Glutamatergic neuron (in vitro differentiated cells): ENCODE results near the gene EHD3. TPM values are rescaled to one million over a fixed set of nuclear protein-coding genes. Genes with fewer than 3 reads are reported as not detected.

Experiments used
- DNase-seq: peaks from one replicate; pipeline ENCODE4 v3.0.0; 2022
- H3K27ac Mint-ChIP-seq: one replicate; pipeline ENCODE4 v1.8.0; 2020; ENCODE audit warnings: mild to moderate bottlenecking, mixed read lengths, inconsistent platforms; ENCODE audit not compliant: unreplicated experiment
- H3K27me3 Mint-ChIP-seq: one replicate; pipeline ENCODE4 v1.8.0; 2020; ENCODE audit warnings: mild to moderate bottlenecking, moderate library complexity, mixed read lengths, inconsistent platforms; ENCODE audit not compliant: unreplicated experiment
- H3K36me3 Mint-ChIP-seq: one replicate; pipeline ENCODE4 v1.8.0; 2020; ENCODE audit warnings: mild to moderate bottlenecking, mixed read lengths, inconsistent platforms; ENCODE audit not compliant: unreplicated experiment
- H3K4me1 Mint-ChIP-seq: one replicate; pipeline ENCODE4 v1.8.0; 2020; ENCODE audit warnings: mild to moderate bottlenecking, low read depth, mixed read lengths, inconsistent platforms; ENCODE audit not compliant: unreplicated experiment
- H3K4me3 Mint-ChIP-seq: one replicate; pipeline ENCODE4 v1.8.0; 2020; ENCODE audit warnings: mild to moderate bottlenecking, mixed read lengths, inconsistent platforms; ENCODE audit not compliant: unreplicated experiment
- H3K9me3 Mint-ChIP-seq: one replicate; pipeline ENCODE4 v1.8.0; 2020; ENCODE audit warnings: mild to moderate bottlenecking, moderate library complexity, mixed read lengths, inconsistent platforms; ENCODE audit not compliant: unreplicated experiment
- total RNA-seq: library from RNA; stranded (reverse); fragmentation: NEBNext Ultra II Directional; extraction: Animal tissue kit (Norgen Biotek cat#: 25700); gene quantifications from one replicate; pipeline ENCODE4 v1.2.1, GENCODE V29; 2021; ENCODE audit not compliant: unreplicated experiment
- TF ChIP-seq, protein P1 (sequence below): fragments of 200-600 bp; sonication (generic); IDR thresholded peaks from one replicate; pipeline ENCODE4 v1.5.0; 2021; ENCODE audit not compliant: partially characterized antibody, unreplicated experiment

The EHD3 gene
- total RNA-seq, 1 donor from 2014 or later = 11.5 TPM

DNA sequence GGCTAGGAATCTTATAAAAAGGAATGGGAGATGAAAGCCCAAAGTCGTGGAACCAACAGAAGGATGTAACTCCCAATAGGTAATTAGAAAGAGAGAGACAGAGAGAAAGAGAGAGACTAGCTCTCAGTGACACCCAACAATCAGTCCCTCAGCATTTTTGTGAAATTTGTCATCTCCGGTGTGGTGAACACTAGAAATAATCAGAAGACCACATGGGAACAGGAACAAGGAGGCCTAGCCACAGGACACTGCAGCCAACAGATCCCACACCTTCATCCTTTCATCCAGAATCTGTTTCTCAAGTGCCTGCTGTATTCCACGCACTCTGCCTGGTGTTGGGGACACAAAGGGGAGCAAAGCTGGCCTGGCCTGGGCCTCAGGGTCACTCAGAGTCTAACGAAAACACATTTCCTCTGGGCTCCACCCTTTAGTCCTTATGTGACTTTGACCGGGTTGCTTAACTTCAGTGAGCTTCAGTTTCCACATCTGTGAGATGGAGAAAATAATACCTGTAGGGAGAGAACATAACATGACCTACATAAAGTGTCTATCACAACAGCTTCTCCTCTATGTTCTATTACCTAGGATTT, 53.1 kb downstream of the EHD3 start:
- H3K27ac Mint-ChIP-seq = no peak overlapping the region
- TF ChIP-seq, protein P1, sequence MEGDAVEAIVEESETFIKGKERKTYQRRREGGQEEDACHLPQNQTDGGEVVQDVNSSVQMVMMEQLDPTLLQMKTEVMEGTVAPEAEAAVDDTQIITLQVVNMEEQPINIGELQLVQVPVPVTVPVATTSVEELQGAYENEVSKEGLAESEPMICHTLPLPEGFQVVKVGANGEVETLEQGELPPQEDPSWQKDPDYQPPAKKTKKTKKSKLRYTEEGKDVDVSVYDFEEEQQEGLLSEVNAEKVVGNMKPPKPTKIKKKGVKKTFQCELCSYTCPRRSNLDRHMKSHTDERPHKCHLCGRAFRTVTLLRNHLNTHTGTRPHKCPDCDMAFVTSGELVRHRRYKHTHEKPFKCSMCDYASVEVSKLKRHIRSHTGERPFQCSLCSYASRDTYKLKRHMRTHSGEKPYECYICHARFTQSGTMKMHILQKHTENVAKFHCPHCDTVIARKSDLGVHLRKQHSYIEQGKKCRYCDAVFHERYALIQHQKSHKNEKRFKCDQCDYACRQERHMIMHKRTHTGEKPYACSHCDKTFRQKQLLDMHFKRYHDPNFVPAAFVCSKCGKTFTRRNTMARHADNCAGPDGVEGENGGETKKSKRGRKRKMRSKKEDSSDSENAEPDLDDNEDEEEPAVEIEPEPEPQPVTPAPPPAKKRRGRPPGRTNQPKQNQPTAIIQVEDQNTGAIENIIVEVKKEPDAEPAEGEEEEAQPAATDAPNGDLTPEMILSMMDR = no peak
- peaks cover 3% of the 10 kb centered on the region for H3K9me3 Mint-ChIP-seq
- H3K27me3 Mint-ChIP-seq = peaks cover 2% of the 10 kb centered on the region
- no peak overlapping the region for H3K4me3 Mint-ChIP-seq
- no peaks in the 10 kb centered on the region for H3K4me1 Mint-ChIP-seq
- no peaks in the 10 kb centered on the region for H3K36me3 Mint-ChIP-seq
- no peak for DNase-seq

DNA sequence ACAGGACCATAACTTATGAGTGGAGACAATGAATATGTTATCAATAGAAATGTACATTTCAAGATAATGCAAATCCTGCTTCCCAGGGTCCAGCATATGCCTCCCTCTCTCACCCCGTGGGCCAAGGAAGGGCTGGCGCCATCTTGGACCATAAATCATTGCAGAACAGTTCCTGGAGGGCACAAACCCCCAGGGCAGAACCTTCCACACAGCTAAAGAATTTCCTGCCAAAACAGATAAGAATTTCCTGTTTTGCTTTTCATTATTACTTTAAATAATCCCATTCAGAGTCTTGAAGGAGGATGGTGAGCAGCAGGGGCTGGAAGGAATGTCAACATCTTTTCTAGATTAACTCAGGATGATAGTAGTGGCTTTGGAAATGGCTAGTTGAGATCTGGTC, 53.7 kb downstream of the EHD3 start:
- DNase-seq = no peak
- Mint-ChIP-seq H3K4me1 (no peaks in the 10 kb centered on the region), H3K27me3 (peaks cover 2% of the 10 kb centered on the region), H3K9me3 (peaks cover 5% of the 10 kb centered on the region), H3K27ac (no peak overlapping the region), H3K36me3 (no peaks in the 10 kb centered on the region), H3K4me3 (no peak overlapping the region)
- TF ChIP-seq, protein P1 = no peak

DNA sequence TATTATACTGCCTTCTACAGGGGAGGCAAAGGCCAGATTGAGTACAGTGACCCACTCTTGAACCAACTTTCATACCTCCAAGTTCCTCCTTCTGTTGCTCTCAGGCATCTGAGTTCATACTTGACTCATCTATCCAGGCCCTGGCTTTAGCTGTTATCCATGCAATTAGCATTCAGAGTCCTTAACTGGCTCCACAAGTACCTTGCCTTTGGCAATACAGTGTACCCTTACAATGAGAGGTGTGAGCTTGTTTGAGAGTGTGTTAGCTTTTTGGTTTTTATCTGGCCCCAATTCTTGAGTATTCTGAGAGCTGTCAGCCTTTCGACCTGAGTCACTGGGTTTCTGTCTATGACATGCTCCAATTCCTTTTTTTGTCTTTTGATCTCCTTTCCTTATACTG, 60.2 kb downstream of the EHD3 start:
- no peak for DNase-seq
- Mint-ChIP-seq H3K36me3 (no peaks in the 10 kb centered on the region), H3K4me3 (no peak overlapping the region), H3K9me3 (peaks cover 2% of the 10 kb centered on the region), H3K4me1 (peaks cover 5% of the 10 kb centered on the region), H3K27me3 (peaks cover 2% of the 10 kb centered on the region), H3K27ac (no peak overlapping the region)
- TF ChIP-seq, protein P1 = no peak

DNA sequence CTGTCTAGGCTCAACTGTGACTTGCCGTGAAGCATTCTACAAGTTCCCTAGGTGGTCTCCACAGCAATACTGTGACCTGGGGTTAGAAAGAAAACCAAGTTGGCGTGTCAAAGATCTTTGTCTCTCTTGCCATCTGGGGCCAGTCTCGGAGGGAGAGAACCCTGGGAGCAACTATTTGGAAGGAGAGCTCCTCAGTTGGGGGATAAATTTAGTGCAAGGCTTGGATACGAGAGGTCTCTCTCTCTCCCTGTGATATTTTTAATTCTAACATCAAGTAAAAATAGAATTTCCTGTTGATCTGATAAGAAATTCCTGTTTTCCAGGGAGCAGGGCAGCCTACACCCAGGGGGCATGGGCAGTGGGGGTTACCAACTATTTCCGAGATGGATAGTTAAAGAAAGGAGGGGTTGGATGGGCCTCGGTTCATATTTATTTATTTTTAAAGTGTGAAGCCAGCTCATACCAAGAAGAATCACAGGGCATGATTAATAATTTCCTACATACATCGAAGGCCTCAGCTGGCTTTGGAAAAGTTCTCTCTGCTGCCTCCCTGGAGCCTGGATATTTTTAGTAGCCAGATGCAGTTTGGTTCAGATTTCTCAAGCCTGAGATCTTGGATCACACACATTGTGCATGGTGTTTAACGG, 62.8 kb downstream of the EHD3 start:
- peaks cover 5% of the 10 kb centered on the region for H3K4me1 Mint-ChIP-seq
- H3K36me3 Mint-ChIP-seq = no peaks in the 10 kb centered on the region
- no peak for DNase-seq
- H3K27me3 Mint-ChIP-seq = peaks cover under 1% of the 10 kb centered on the region
- TF ChIP-seq, protein P1 = no peak
- H3K4me3 Mint-ChIP-seq = no peak overlapping the region
- H3K9me3 Mint-ChIP-seq = peaks cover 2% of the 10 kb centered on the region
- no peak overlapping the region for H3K27ac Mint-ChIP-seq

DNA sequence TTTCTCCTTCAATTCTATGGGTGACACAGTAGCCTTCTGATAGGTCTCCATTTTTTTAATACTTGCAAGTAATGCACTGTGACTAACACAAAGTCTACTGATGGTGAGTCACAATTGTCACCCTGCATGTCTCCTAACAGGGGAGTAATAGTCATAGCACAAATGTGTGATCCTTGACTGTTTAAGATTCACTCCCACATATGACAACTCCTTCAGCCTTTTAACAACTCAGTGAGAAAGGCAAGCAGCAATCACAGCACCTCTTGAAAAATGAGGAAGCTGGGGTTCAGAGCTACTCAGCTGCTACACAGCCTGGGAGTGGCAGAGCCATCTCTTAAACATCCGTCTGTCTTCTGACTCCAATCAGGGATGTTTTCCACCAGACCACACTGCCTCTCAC, 63.8 kb downstream of the EHD3 start:
- no peak overlapping the region for H3K4me3 Mint-ChIP-seq
- H3K9me3 Mint-ChIP-seq = no peaks in the 10 kb centered on the region
- peaks cover 1% of the 10 kb centered on the region for H3K27me3 Mint-ChIP-seq

More for the DNA sequence above, 63.8 kb downstream of the EHD3 start:
- DNase-seq = no peak
- H3K4me1 Mint-ChIP-seq = peaks cover 5% of the 10 kb centered on the region
- H3K36me3 Mint-ChIP-seq = no peaks in the 10 kb centered on the region
- TF ChIP-seq, protein P1 = no peak
- H3K27ac Mint-ChIP-seq = no peak overlapping the region
